Activated gamma-delta T cell treated with Interleukin-2 at 50 U/mL for 16 hours (primary cell): ENCODE measurements around the gene FBXW10.
A peak's percentile ranks its signal among the peaks of the same experiment; 100 is the strongest.
"Not testable (repeated sequence)": the region's sequence is repeated elsewhere in the genome, so short reads cannot be mapped to it uniquely, and the experiment has no call there.

Source experiments
- DNase-seq: peaks from one replicate; pipeline ENCODE4 v3.0.0-alpha.2; 2020

The FBXW10 gene

DNA sequence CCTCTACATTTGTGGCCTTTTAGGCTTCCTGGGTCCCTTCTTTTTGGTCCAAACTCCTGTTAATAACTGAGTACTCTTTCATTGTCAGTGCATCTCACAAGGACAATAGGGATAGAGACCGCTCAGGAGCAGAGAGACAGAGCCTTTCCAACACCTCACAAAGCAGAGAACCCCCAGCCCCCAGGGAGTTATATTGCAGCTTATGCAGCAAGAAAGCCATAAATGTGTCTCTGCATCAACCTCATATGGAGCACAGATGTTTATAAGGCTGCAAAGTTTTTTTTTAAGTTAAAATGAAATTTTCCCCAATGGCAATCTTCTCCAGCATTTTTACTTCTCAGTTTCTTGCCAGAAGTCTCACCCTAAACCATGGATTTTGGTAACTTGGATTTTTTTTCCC lies 6.4 kb downstream of the FBXW10 start:
- not testable (repeated sequence) for DNase-seq

GRCh38 chr17:18753829-18754409 lies 10.1 kb downstream of the FBXW10 start:
- not testable (repeated sequence) for DNase-seq

GRCh38 chr17:18755969-18756368 lies 12.1 kb downstream of the FBXW10 start:
- DNase-seq, result not testable (repeated sequence)

DNA sequence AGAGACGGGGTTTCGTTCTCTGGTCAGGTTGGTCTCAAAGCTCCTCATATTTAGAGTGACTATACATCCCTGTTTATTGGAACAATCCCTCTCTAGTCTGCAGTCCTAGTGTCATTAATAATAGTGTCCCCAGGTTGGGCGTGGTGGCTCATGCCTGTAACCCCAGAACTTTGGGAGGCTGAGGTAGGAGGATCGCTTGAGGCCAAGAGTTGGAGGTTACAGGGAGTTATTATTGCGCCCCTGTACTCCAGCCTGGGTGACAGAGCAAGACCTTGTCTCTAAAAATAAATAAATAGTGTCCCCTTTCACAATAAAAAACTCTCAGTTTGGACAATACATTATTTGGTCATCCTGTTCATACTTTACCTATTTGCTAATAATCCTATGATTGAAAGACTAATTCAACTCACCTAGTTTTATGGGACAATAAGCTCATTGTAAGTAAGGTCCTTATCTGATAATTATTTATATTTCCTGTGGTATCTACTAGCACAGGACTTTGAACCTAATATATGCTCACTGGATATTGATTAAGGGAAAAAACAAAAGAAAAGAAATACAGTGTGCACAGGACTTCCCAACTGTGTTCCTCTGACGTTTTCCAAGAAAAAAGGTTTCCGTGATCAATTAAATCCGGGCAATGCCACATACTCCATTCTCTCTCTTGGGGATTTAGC lies 13.7 kb downstream of the FBXW10 start:
- not testable (repeated sequence) for DNase-seq

- DNase-seq, result not testable (repeated sequence)
Observed at GRCh38 chr17:18758344-18758743, 14.5 kb downstream of the FBXW10 start.

GRCh38 chr17:18760221-18760620 lies 16.4 kb downstream of the FBXW10 start:
- not testable (repeated sequence) for DNase-seq

GRCh38 chr17:18770572-18770971 lies 26.7 kb downstream of the FBXW10 start:
- not testable (repeated sequence) for DNase-seq

- DNase-seq, result not testable (repeated sequence)
Observed at GRCh38 chr17:18771066-18771465, 27.2 kb downstream of the FBXW10 start.

DNA sequence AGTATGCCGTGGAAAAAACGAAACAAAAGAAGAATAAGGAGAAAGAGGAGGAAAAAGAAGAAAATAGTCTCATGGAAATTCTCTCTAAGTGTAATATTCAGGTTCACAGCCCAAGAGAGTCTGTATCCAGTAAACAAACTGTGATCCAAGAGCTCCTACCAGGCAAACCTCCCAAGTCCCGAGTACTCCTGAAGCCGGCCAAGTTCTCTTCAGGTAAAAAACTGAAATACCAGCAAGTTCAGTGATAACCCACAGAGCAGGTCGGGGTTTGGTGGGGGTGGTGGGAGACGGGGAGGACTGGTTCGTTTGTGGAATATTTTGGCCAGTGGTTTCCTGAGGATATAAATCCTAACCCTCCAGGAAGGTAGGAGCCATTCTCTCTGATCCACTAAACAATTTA lies 28.6 kb downstream of the FBXW10 start:
- no peak for DNase-seq

- DNase-seq, result peak; percentile 96
Observed at GRCh38 chr17:18780991-18781718, 37.3 kb downstream of the FBXW10 start, which contains the start of gene TVP23B. TVP23B (plus strand) TSS chr17:18781183; CDS start chr17:18781294, 111 bp downstream.

GRCh38 chr17:18781805-18782204 lies 38.0 kb downstream of the FBXW10 start:
- DNase-seq, result not testable (repeated sequence)

DNA sequence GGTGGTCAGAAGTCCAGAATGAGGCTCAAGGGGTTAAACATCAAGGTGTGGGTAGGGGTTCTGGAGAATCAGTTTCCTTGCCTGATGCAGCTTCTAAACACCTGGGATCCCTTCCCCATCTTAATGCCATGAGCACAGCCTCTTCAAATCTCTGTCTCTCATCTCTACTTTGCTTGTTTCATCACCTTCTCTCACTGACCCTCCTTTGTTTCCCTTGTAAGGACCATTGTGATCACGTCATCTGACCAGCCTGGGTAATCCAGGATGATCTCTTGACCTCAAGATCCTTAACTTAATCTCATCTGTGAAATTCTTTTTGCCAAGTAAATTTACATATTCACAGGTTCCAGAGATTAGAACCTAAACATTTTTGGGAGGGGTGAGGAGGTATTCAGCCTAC lies 42.1 kb downstream of the FBXW10 start:
- DNase-seq, result not testable (repeated sequence)

DNA sequence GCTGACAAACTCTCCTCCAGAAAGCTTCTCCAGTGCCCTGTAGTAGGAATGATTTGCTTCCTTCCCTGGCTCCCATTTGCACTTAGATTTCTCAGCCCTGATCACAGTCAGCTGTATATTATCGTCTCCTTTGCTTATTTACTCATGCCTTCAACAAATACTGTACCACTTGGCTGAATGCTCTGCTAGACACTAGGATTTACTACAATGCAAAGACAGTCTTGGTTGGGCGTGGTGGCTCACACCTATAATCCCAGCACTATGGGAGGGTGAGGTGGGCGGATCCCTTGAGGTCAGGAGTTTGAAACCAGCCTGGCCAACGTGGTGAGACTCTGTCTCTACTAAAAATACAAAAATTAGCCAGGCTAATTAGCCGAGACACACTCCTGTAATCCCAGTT lies 43.0 kb downstream of the FBXW10 start:
- not testable (repeated sequence) for DNase-seq

DNA sequence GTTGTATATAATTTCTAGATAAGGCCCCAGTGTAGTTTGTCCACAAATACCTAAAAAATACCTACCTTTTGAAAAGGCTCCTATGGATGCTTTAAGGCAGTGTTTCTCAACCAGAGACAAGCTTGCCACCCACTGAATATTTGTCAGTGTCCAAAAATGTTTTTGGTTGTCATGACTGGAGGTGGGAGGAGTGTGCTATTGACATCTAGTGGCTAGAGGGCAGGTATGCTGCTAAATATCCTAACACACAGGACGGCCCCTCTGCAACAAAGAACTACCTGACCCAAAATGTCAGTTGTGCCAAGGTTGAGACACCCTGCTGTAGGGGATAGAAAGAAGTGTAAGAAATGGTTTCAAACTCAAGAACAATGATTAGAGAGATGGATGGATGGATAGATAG lies 47.5 kb downstream of the FBXW10 start:
- DNase-seq, result not testable (repeated sequence)

DNA sequence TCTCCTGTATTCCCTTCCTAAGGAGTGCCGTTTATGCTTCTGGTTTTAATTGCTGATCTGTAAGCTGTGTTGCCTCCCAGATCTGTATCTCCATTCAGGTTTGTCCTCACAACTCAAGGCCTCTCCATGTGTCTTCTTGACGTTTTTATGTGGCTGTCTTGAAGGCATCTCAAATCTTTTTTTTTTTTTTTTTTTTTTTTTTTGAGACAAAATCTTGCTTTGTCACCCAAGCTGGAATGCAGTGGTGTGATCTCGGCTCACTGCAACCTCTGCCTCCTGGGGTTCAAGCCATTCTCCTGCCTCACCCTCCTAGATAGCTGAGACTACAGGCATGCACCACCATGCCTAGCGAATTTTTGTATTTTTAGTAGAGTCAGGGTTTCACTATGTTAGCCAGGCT lies 51.0 kb downstream of the FBXW10 start:
- not testable (repeated sequence) for DNase-seq

- DNase-seq, result not testable (repeated sequence)
Observed at GRCh38 chr17:18796887-18797286, 53.0 kb downstream of the FBXW10 start.

- DNase-seq, result not testable (repeated sequence)
Observed at GRCh38 chr17:18803458-18804245, 59.8 kb downstream of the FBXW10 start.

DNA sequence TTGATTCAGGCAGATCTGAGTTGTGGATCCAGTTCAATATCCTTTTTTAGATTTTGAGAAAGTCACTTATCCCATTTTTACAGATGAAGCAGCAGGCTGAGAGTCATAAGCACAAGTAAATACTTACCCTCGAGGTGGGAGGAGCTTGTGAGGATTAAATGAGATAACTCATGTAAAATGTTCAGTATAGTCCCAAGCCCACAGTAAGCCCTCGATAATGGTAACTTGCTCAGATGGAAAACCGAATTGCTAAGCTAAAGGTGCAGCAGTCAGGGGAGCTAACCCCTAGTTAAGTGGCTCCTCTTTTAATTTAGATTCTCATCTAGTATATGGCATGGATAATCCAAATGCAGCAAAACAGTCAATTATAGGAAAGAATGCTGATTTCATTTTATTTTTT lies 72.1 kb downstream of the FBXW10 start:
- not testable (repeated sequence) for DNase-seq

DNA sequence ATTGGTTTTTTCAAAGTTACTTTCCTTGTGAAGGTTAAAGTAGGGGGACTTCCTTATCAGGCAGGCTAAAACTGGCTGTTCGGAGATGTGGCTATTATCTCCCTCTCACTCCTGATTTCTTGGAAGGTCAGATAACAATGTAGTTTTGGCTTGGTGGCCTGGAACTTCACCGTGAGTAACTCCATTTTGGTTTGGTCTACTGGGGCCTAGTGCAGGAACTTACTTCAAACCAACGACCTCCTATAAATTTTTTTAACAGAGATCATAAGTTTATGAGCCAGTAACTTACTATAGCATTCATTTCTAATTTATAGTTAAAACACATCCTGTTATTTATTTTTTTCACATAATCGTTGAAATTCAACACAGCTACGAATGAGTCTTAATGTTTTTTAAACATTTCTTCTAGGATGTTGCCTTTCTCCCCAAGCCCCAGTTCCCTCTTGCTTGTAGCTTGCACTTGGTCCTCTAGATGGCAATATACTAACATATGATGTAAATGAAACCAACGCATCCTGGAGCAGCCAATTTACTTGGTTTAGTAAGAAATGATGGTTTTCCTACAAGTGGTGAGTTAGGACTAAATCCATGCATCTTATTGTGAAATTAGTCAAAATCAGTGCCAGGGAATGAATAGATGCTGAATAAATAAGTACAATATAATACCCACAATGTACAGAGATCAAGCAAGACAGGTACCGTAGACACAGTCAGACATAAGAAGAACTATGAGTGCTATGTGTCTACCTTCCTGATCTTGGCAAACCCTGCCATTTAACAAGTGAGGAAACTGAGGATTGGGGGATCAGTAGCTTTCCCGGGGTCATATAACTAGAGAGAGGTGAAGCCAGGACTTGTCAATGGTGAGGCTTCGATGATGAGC lies 72.9 kb downstream of the FBXW10 start:
- DNase-seq, result peak; percentile 33

GRCh38 chr17:18821430-18821829 lies 77.6 kb downstream of the FBXW10 start:
- not testable (repeated sequence) for DNase-seq

- not testable (repeated sequence) for DNase-seq
Observed at GRCh38 chr17:18827613-18828012, 83.8 kb downstream of the FBXW10 start.
